PC-3 (cell line): ENCODE data around the gene AFDN. TPM values are rescaled to one million over a fixed set of nuclear protein-coding genes. Genes with fewer than 3 reads are reported as not detected.

Experiments used
- ATAC-seq: fragments of 200-7000 bp; cut with Tn5 transposase; 2 replicates; pipeline ENCODE4 v1.9.1; 2020; ENCODE audit warnings: mild to moderate bottlenecking, moderate library complexity
- BruUV-seq: library from RNA; stranded (reverse); fragments of 400-500 nt; replicated peaks from 2 replicates; lab custom pipeline; 2021; lab: Mats Ljungman, UMichigan
- CTCF ChIA-PET: fragments of 300-600 bp; sonication (Branson Sonifier 250); formaldehyde crosslinking; loops from one replicate; lab custom pipeline; 2022; ENCODE audit warnings: antibody characterized with exemption; lab: Charles Lee
- POLR2A ChIA-PET: fragments of 300-600 bp; sonication (Branson Sonifier 250); formaldehyde crosslinking; loops from one replicate; lab custom pipeline; 2022; ENCODE audit warnings: antibody characterized with exemption; ENCODE audit not compliant: unreplicated experiment; lab: Charles Lee
- DNase-seq: peaks from one replicate; pipeline ENCODE4 v3.0.0-alpha.2; 2015
- H2AFZ ChIP-seq: fragments of 300-600 bp; sonication (generic); 2 replicates; pipeline ENCODE4 v1.6.0; 2016; ENCODE audit warnings: antibody characterized with exemption, low read length
- H3F3A ChIP-seq: fragments of 300-600 bp; sonication (generic); one replicate; pipeline ENCODE4 v1.6.0; 2017; ENCODE audit warnings: antibody characterized with exemption, low read length, control low read depth, mild to moderate bottlenecking; ENCODE audit not compliant: unreplicated experiment
- H3K27ac ChIP-seq: fragments of 300-600 bp; sonication (generic); 2 replicates; pipeline ENCODE4 v1.5.1; 2016; ENCODE audit warnings: mild to moderate bottlenecking, low read length
- H3K27me3 ChIP-seq: fragments of 300-600 bp; sonication (generic); 2 replicates; pipeline ENCODE4 v1.6.1; 2016; ENCODE audit warnings: low read length, mixed read lengths
- H3K36me3 ChIP-seq: fragments of 300-600 bp; sonication (generic); 2 replicates; pipeline ENCODE4 v1.6.1; 2016; ENCODE audit warnings: low read depth, mixed run types, low read length, mixed read lengths
- H3K4me1 ChIP-seq: fragments of 300-600 bp; sonication (generic); 2 replicates; pipeline ENCODE4 v1.5.1; 2016; ENCODE audit warnings: low read length; ENCODE audit not compliant: insufficient read depth
- H3K4me2 ChIP-seq: fragments of 300-600 bp; sonication (generic); 2 replicates; pipeline ENCODE4 v1.6.0; 2016; ENCODE audit warnings: low read length
- H3K4me3 ChIP-seq: fragments of 300-600 bp; sonication (generic); 2 replicates; pipeline ENCODE4 v1.5.1; 2016; ENCODE audit warnings: mild to moderate bottlenecking, low read length, mixed read lengths
- H3K79me2 ChIP-seq: fragments of 300-600 bp; sonication (generic); 2 replicates; pipeline ENCODE4 v1.6.1; 2017; ENCODE audit warnings: low read length, mixed read lengths
- H3K9ac ChIP-seq: fragments of 300-600 bp; sonication (generic); 2 replicates; pipeline ENCODE4 v1.6.0; 2016; ENCODE audit warnings: mild to moderate bottlenecking, low read length
- H3K9me2 ChIP-seq: fragments of 300-600 bp; sonication (generic); replicated peaks from 2 replicates; pipeline ENCODE4 v1.6.1; 2016; ENCODE audit warnings: mixed run types, low read length, mixed read lengths
- H3K9me3 ChIP-seq: fragments of 300-600 bp; sonication (generic); 2 replicates; pipeline ENCODE4 v1.6.1; 2016; ENCODE audit warnings: low read length, mixed read lengths
- H4K20me1 ChIP-seq: fragments of 300-600 bp; sonication (generic); 2 replicates; pipeline ENCODE4 v1.6.1; 2016; ENCODE audit warnings: low read length, mixed read lengths
- EZH2 ChIP-seq: fragments of 300-600 bp; sonication (generic); IDR thresholded peaks from one replicate; pipeline ENCODE4 v1.6.1; 2017; ENCODE audit warnings: antibody characterized with exemption, mild to moderate bottlenecking, low read length; ENCODE audit not compliant: unreplicated experiment
- EZH2phosphoT487 ChIP-seq: fragments of 300-600 bp; sonication (generic); IDR thresholded peaks from 2 replicates; pipeline ENCODE4 v1.6.1; 2018; ENCODE audit warnings: mild to moderate bottlenecking, antibody characterized with exemption, low read length, borderline replicate concordance
- intact Hi-C: fragments of 100-400 bp; cut with micrococcal nuclease; formaldehyde crosslinking; loops from 2 replicates; pipeline ENCODE4 v1.9.0; 2023
- total RNA-seq: library from RNA; depleted of rRNA; stranded (reverse); fragments of >200 nt; gene quantifications from 2 replicates; pipeline ENCODE4 v1.2.3, GENCODE V29; 2014
- TF ChIP-seq, protein P1 (sequence below): fragments of 300-600 bp; sonication (generic); conservative IDR thresholded peaks from 2 replicates; pipeline ENCODE4 v1.5.1; 2017; ENCODE audit warnings: antibody characterized with exemption, low read depth, mild to moderate bottlenecking, low read length

The AFDN gene
- total RNA-seq, 1 experiment from 2014 or later = 37.1 TPM

- Histone ChIP-seq H3K9me3 (no peaks in the 10 kb centered on the region), H3K9ac (no peak overlapping the region), H3K4me1 (no peaks in the 10 kb centered on the region), H3K4me3 (no peak overlapping the region), H3F3A (no peaks in the 10 kb centered on the region), H2AFZ (no peak overlapping the region), H3K79me2 (no peaks in the 10 kb centered on the region), H3K27me3 (no peaks in the 10 kb centered on the region), H3K36me3 (no peaks in the 10 kb centered on the region), H3K27ac (no peak overlapping the region), H3K9me2 (no peaks in the 10 kb centered on the region), H3K4me2 (no peak overlapping the region), H4K20me1 (no peaks in the 10 kb centered on the region)
- POLR2A ChIA-PET = no interaction called here
- intact Hi-C loops = no loop called here
- BruUV-seq = no TSS peak
- CTCF ChIA-PET = no interaction called here
- ATAC-seq (no peak), DNase-seq (no peak)
- TF ChIP-seq EZH2phosphoT487 (no peak), EZH2 (no peak)
- TF ChIP-seq, protein P1, sequence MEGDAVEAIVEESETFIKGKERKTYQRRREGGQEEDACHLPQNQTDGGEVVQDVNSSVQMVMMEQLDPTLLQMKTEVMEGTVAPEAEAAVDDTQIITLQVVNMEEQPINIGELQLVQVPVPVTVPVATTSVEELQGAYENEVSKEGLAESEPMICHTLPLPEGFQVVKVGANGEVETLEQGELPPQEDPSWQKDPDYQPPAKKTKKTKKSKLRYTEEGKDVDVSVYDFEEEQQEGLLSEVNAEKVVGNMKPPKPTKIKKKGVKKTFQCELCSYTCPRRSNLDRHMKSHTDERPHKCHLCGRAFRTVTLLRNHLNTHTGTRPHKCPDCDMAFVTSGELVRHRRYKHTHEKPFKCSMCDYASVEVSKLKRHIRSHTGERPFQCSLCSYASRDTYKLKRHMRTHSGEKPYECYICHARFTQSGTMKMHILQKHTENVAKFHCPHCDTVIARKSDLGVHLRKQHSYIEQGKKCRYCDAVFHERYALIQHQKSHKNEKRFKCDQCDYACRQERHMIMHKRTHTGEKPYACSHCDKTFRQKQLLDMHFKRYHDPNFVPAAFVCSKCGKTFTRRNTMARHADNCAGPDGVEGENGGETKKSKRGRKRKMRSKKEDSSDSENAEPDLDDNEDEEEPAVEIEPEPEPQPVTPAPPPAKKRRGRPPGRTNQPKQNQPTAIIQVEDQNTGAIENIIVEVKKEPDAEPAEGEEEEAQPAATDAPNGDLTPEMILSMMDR = no peak
Measured at GRCh38 chr6:167981916-167982462, 155.3 kb downstream of the AFDN start.

GRCh38 chr6:167984144-167984719 is 157.5 kb downstream of the AFDN start:
- Histone ChIP-seq H3K9me2 (no peaks in the 10 kb centered on the region), H3K27me3 (no peaks in the 10 kb centered on the region), H3K79me2 (no peaks in the 10 kb centered on the region), H3K4me3 (no peak overlapping the region), H4K20me1 (no peaks in the 10 kb centered on the region), H3K9ac (no peak overlapping the region), H3K36me3 (no peaks in the 10 kb centered on the region), H2AFZ (no peak overlapping the region), H3F3A (no peaks in the 10 kb centered on the region), H3K4me1 (no peaks in the 10 kb centered on the region), H3K9me3 (no peaks in the 10 kb centered on the region), H3K4me2 (no peak overlapping the region), H3K27ac (no peak overlapping the region)
- POLR2A ChIA-PET = no interaction called here
- BruUV-seq = no TSS peak
- intact Hi-C loops = no loop called here
- TF ChIP-seq EZH2 (no peak), EZH2phosphoT487 (no peak)
- TF ChIP-seq, protein P1 = no peak
- CTCF ChIA-PET = no interaction called here
- ATAC-seq (no peak), DNase-seq (no peak)

- TF ChIP-seq EZH2 (no peak), EZH2phosphoT487 (no peak)
- TF ChIP-seq, protein P1 = no peak
- H3K79me2 ChIP-seq = no peaks in the 10 kb centered on the region
- H3K27ac ChIP-seq = no peak overlapping the region
- no peak overlapping the region for H2AFZ ChIP-seq
- no peaks in the 10 kb centered on the region for H3K4me1 ChIP-seq
- H3K36me3 ChIP-seq = no peaks in the 10 kb centered on the region
- CTCF ChIA-PET = no interaction called here
- no peaks in the 10 kb centered on the region for H3K9me2 ChIP-seq
- no peak overlapping the region for H3K4me2 ChIP-seq
- H3K9me3 ChIP-seq = no peaks in the 10 kb centered on the region
- H3K27me3 ChIP-seq = no peaks in the 10 kb centered on the region
- BruUV-seq = no TSS peak
- H4K20me1 ChIP-seq = no peaks in the 10 kb centered on the region
- DNase-seq (no peak), ATAC-seq (no peak)
- no peak overlapping the region for H3K9ac ChIP-seq
- no peak overlapping the region for H3K4me3 ChIP-seq
- intact Hi-C loops = no loop called here
- POLR2A ChIA-PET = no interaction called here
- no peaks in the 10 kb centered on the region for H3F3A ChIP-seq
Measured at GRCh38 chr6:167984876-167985604, 158.3 kb downstream of the AFDN start.
